HUES48 (cell line): ENCODE results near the gene TMEM9.

Experiments used
- H3K27ac ChIP-seq: one replicate; pipeline ENCODE4 v1.7.0; 2013; ENCODE audit warnings: low read depth, low read length, inconsistent platforms
- H3K27me3 ChIP-seq: 2 replicates; pipeline ENCODE4 v1.6.1; 2013; ENCODE audit warnings: mild to moderate bottlenecking, low read length; ENCODE audit not compliant: control insufficient read depth, insufficient read depth
- H3K36me3 ChIP-seq: 2 replicates; pipeline ENCODE4 v1.6.1; 2013; ENCODE audit warnings: low read length; ENCODE audit not compliant: control insufficient read depth, insufficient read depth
- H3K4me1 ChIP-seq: 2 replicates; pipeline ENCODE4 v1.6.1; 2013; ENCODE audit warnings: mild to moderate bottlenecking, low read length; ENCODE audit not compliant: control insufficient read depth, insufficient read depth
- H3K4me3 ChIP-seq: 2 replicates; pipeline ENCODE4 v1.5.1; 2013; ENCODE audit warnings: mild to moderate bottlenecking, low read depth, low read length
- H3K9ac ChIP-seq: 2 replicates; pipeline ENCODE4 v1.6.1; 2013; ENCODE audit warnings: mild to moderate bottlenecking, low read depth, low read length, moderate library complexity
- H3K9me3 ChIP-seq: 2 replicates; pipeline ENCODE4 v1.6.1; 2013; ENCODE audit warnings: low read length; ENCODE audit not compliant: control insufficient read depth, insufficient read depth

TMEM9 gene

GRCh38 chr1:201125800-201126199 is 28.5 kb downstream of the TMEM9 start:
- Histone ChIP-seq H3K27me3 (peaks cover 8% of the 10 kb centered on the region; the same call in 1 of the 2 replicates), H3K9me3 (no peaks in the 10 kb centered on the region), H3K4me3 (no peak overlapping the region), H3K9ac (no peak overlapping the region), H3K36me3 (no peaks in the 10 kb centered on the region), H3K27ac (no peak overlapping the region), H3K4me1 (peaks cover 9% of the 10 kb centered on the region)

GRCh38 chr1:201125019-201125418 is 29.3 kb downstream of the TMEM9 start:
- no peaks in the 10 kb centered on the region for H3K36me3 ChIP-seq
- no peaks in the 10 kb centered on the region for H3K9me3 ChIP-seq
- peaks cover 9% of the 10 kb centered on the region for H3K4me1 ChIP-seq
- no peak overlapping the region for H3K4me3 ChIP-seq
- no peak overlapping the region for H3K27ac ChIP-seq
- no peak overlapping the region for H3K9ac ChIP-seq
- peaks cover 8% of the 10 kb centered on the region; the same call in 1 of the 2 replicates for H3K27me3 ChIP-seq

GRCh38 chr1:201123866-201124265 is 30.4 kb downstream of the TMEM9 start:
- peaks cover 12% of the 10 kb centered on the region for H3K4me1 ChIP-seq
- H3K4me3 ChIP-seq: no peak overlapping the region
- H3K9me3 ChIP-seq: no peaks in the 10 kb centered on the region
- peaks cover 8% of the 10 kb centered on the region for H3K27me3 ChIP-seq
- no peak overlapping the region for H3K9ac ChIP-seq
- no peaks in the 10 kb centered on the region for H3K36me3 ChIP-seq
- no peak overlapping the region for H3K27ac ChIP-seq

GRCh38 chr1:201122321-201122957 is 31.8 kb downstream of the TMEM9 start:
- Histone ChIP-seq H3K9ac (no peak overlapping the region), H3K36me3 (no peaks in the 10 kb centered on the region), H3K9me3 (no peaks in the 10 kb centered on the region), H3K4me1 (peaks cover 12% of the 10 kb centered on the region), H3K27ac (no peak overlapping the region), H3K4me3 (no peak overlapping the region), H3K27me3 (peaks cover 21% of the 10 kb centered on the region)

GRCh38 chr1:201119206-201120197 is 34.8 kb downstream of the TMEM9 start:
- Histone ChIP-seq H3K36me3 (no peaks in the 10 kb centered on the region), H3K27ac (no peak overlapping the region), H3K9me3 (no peaks in the 10 kb centered on the region), H3K27me3 (peaks cover 40% of the 10 kb centered on the region), H3K9ac (no peak overlapping the region), H3K4me1 (peaks cover 5% of the 10 kb centered on the region), H3K4me3 (no peak overlapping the region)

GRCh38 chr1:201116091-201116490 is 38.2 kb downstream of the TMEM9 start:
- H3K9ac ChIP-seq: no peak overlapping the region
- H3K27me3 ChIP-seq: peaks cover 51% of the 10 kb centered on the region
- no peaks in the 10 kb centered on the region for H3K9me3 ChIP-seq
- H3K27ac ChIP-seq: no peak overlapping the region
- no peak overlapping the region for H3K4me3 ChIP-seq
- peaks cover 7% of the 10 kb centered on the region for H3K4me1 ChIP-seq
- no peaks in the 10 kb centered on the region for H3K36me3 ChIP-seq

GRCh38 chr1:201115390-201115937 is 38.8 kb downstream of the TMEM9 start:
- H3K27me3 ChIP-seq: peaks cover 51% of the 10 kb centered on the region
- H3K9me3 ChIP-seq: no peaks in the 10 kb centered on the region
- peaks cover 7% of the 10 kb centered on the region for H3K4me1 ChIP-seq
- no peak overlapping the region for H3K4me3 ChIP-seq
- H3K27ac ChIP-seq: no peak overlapping the region
- H3K9ac ChIP-seq: no peak overlapping the region
- no peaks in the 10 kb centered on the region for H3K36me3 ChIP-seq

GRCh38 chr1:201114245-201115131 is 39.8 kb downstream of the TMEM9 start:
- no peak overlapping the region for H3K9ac ChIP-seq
- H3K4me1 ChIP-seq: peaks cover 7% of the 10 kb centered on the region
- no peaks in the 10 kb centered on the region for H3K36me3 ChIP-seq
- no peak overlapping the region for H3K27ac ChIP-seq
- H3K27me3 ChIP-seq: peaks cover 51% of the 10 kb centered on the region
- no peaks in the 10 kb centered on the region for H3K9me3 ChIP-seq
- H3K4me3 ChIP-seq: peak overlapping the region; percentile 56

- Histone ChIP-seq H3K9ac (no peak overlapping the region), H3K27ac (no peak overlapping the region), H3K27me3 (peaks cover 49% of the 10 kb centered on the region), H3K9me3 (no peaks in the 10 kb centered on the region), H3K4me3 (peak overlapping the region; percentile 56), H3K4me1 (peaks cover 3% of the 10 kb centered on the region; the same call in 1 of the 2 replicates), H3K36me3 (no peaks in the 10 kb centered on the region)
These were observed 40.6 kb downstream of the TMEM9 start for GRCh38 chr1:201113451-201114244.

GRCh38 chr1:201112926-201113325 is 41.3 kb downstream of the TMEM9 start:
- no peak overlapping the region for H3K27ac ChIP-seq
- H3K27me3 ChIP-seq: peaks cover 43% of the 10 kb centered on the region
- no peak overlapping the region for H3K9ac ChIP-seq
- no peaks in the 10 kb centered on the region for H3K9me3 ChIP-seq
- H3K36me3 ChIP-seq: no peaks in the 10 kb centered on the region
- H3K4me3 ChIP-seq: no peak overlapping the region
- H3K4me1 ChIP-seq: peaks cover 6% of the 10 kb centered on the region; the same call in 1 of the 2 replicates
